Left lung (tissue), 10 donors: Measurements from ENCODE around the gene MAP3K12. TPM values are rescaled to one million over a fixed set of nuclear protein-coding genes. Genes with fewer than 3 reads are reported as not detected.

ENCODE experiments used
- ATAC-seq: fragments of 200-7000 bp; cut with Tn5 transposase; one replicate; pipeline ENCODE4 v1.9.1; 2020; ENCODE audit warnings: moderate library complexity
- DNase-seq, 4 donors: peaks; one replicate each; pipeline ENCODE4 v3.0.0-alpha.2; 2013 to 2020
- H3K27ac ChIP-seq, 2 donors: fragments of 200-600 bp; sonication (generic) in 1 of 2; one replicate each; pipeline versions ENCODE4 v1.5.0 to v1.8.0; 2020 to 2021
- H3K27me3 ChIP-seq, 2 donors: fragments of 200-600 bp; sonication (generic) in 1 of 2; one replicate each; pipeline versions ENCODE4 v1.5.0 to v1.8.0; 2020 to 2021
- H3K36me3 ChIP-seq, 2 donors: fragments of 200-600 bp; sonication (generic) in 1 of 2; one replicate each; pipeline versions ENCODE4 v1.5.0 to v1.8.0; 2020 to 2021
- H3K4me1 ChIP-seq, 2 donors: fragments of 200-600 bp; one replicate each; pipeline ENCODE4 v1.8.0; 2021
- H3K4me3 ChIP-seq, 2 donors: fragments of 200-600 bp; sonication (generic) in 1 of 2; one replicate each; pipeline versions ENCODE4 v1.5.0 to v1.8.0; 2020 to 2021; ENCODE audit warnings: mild to moderate bottlenecking in 1 of 2
- H3K9me3 ChIP-seq, 2 donors: fragments of 200-600 bp; sonication (generic) in 1 of 2; one replicate each; pipeline versions ENCODE4 v1.5.0 to v1.8.0; 2020 to 2021
- intact Hi-C, 2 donors: fragments of 100-400 bp; cut with DNase I; formaldehyde crosslinking; loops; one replicate each; pipeline versions ENCODE4 v1.11.2 to v1.14.2; 2022
- polyA plus RNA-seq, 6 donors: library from polyadenylated mRNA; unstranded; fragments of 120-200 nt; gene quantifications; one replicate each; pipeline ENCODE4 v1.2.1, GENCODE V29; 2013; ENCODE audit not compliant: insufficient read length in 6 of 6
- total RNA-seq, 2 donors: library from RNA; stranded (reverse); fragmentation: NEBNext Ultra II Directional; extraction: Animal tissue kit (Norgen Biotek cat#: 25700); gene quantifications; one replicate each; pipeline ENCODE4 v1.2.1, GENCODE V29; 2021
- TF ChIP-seq, protein P1 (sequence below), 2 donors: fragments of 200-600 bp; sonication (generic) in 1 of 2; IDR thresholded peaks; one replicate each; pipeline versions ENCODE4 v1.5.0 to v1.8.0; 2021; ENCODE audit warnings: antibody characterized with exemption in 2 of 2
- donor health status: DM: no; HTN: yes; CAD: no.
- donor health status: DM: no; HTN: no; CAD: no.

Gene MAP3K12
- total and polyA plus RNA-seq, 8 donors, result 19.9 to 38.0 (median 31.1) TPM

GRCh38 chr12:53479331-53479730 lies 19.9 kb downstream of the MAP3K12 start:
- Histone ChIP-seq H3K27ac (peak overlapping the region in 1 of 2 donors; percentile 33), H3K4me1 (peaks cover 0 to 36% of the 10 kb centered on the region in 2 donors), H3K9me3 (no peaks in the 10 kb centered on the region), H3K36me3 (peaks cover 0 to 100% of the 10 kb centered on the region in 2 donors), H3K4me3 (no peak overlapping the region), H3K27me3 (no peaks in the 10 kb centered on the region)
- intact Hi-C loops, result no loop called here
- ATAC-seq, result no peak
- TF ChIP-seq, protein P1, sequence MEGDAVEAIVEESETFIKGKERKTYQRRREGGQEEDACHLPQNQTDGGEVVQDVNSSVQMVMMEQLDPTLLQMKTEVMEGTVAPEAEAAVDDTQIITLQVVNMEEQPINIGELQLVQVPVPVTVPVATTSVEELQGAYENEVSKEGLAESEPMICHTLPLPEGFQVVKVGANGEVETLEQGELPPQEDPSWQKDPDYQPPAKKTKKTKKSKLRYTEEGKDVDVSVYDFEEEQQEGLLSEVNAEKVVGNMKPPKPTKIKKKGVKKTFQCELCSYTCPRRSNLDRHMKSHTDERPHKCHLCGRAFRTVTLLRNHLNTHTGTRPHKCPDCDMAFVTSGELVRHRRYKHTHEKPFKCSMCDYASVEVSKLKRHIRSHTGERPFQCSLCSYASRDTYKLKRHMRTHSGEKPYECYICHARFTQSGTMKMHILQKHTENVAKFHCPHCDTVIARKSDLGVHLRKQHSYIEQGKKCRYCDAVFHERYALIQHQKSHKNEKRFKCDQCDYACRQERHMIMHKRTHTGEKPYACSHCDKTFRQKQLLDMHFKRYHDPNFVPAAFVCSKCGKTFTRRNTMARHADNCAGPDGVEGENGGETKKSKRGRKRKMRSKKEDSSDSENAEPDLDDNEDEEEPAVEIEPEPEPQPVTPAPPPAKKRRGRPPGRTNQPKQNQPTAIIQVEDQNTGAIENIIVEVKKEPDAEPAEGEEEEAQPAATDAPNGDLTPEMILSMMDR (IDR thresholded peaks at IDR 0.05), result no peak
- no peak for DNase-seq

- no peak for DNase-seq
- no peaks in the 10 kb centered on the region for H3K9me3 ChIP-seq
- H3K4me3 ChIP-seq, result no peak overlapping the region
- TF ChIP-seq, protein P1 (IDR thresholded peaks at IDR 0.05), result no peak
- H3K36me3 ChIP-seq, result peaks cover 0 to 100% of the 10 kb centered on the region in 2 donors
- peak overlapping the region in 1 of 2 donors; percentile 33 for H3K27ac ChIP-seq
- intact Hi-C loops, result no loop called here
- peaks cover 0 to 40% of the 10 kb centered on the region in 2 donors for H3K4me1 ChIP-seq
- H3K27me3 ChIP-seq, result no peaks in the 10 kb centered on the region
- ATAC-seq, result no peak
Observed at GRCh38 chr12:53478865-53479264, 20.4 kb downstream of the MAP3K12 start.

GRCh38 chr12:53476769-53477209 lies 22.5 kb downstream of the MAP3K12 start:
- Histone ChIP-seq H3K9me3 (no peaks in the 10 kb centered on the region), H3K4me3 (no peak overlapping the region), H3K27me3 (no peaks in the 10 kb centered on the region), H3K27ac (no peak overlapping the region), H3K4me1 (peaks cover 13 to 52% of the 10 kb centered on the region in 2 donors), H3K36me3 (peaks cover 0 to 100% of the 10 kb centered on the region in 2 donors)
- TF ChIP-seq, protein P1 (IDR thresholded peaks at IDR 0.05), result peak in 1 of 2 donors; percentile 11
- no peak for DNase-seq
- intact Hi-C loops, result no loop called here
- ATAC-seq, result no peak

DNA sequence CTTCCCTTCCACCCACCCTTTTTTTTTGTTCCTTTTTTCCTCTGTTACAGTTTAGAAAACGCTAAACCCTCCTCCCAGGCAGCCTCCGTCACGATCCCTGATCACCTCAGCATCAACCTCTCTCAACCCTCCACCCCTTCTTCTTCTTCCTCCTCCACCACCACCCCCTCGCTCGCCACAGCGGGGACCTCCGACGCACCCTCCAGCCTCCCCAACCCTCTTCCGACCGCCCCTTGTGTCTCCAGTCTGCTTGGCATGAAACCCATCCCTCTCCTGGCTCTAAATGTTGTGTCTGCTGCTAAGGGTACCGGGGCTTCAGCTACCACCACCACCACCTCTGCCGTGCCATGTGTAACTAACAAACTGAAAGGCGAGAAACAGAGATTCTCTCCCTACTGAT lies 24.4 kb downstream of the MAP3K12 start:
- Histone ChIP-seq H3K9me3 (no peaks in the 10 kb centered on the region), H3K36me3 (peaks cover 0 to 100% of the 10 kb centered on the region in 2 donors), H3K27me3 (no peaks in the 10 kb centered on the region), H3K4me1 (peaks cover 13 to 39% of the 10 kb centered on the region in 2 donors), H3K4me3 (no peak overlapping the region), H3K27ac (peak overlapping the region in 1 of 2 donors; percentile 18)
- DNase-seq, result no peak
- TF ChIP-seq, protein P1 (IDR thresholded peaks at IDR 0.05), result no peak
- no peak for ATAC-seq
- intact Hi-C loops, result no loop called here

GRCh38 chr12:53474077-53474476 lies 25.2 kb downstream of the MAP3K12 start:
- peak overlapping the region in 1 of 2 donors; percentile 18 for H3K27ac ChIP-seq

More at GRCh38 chr12:53474077-53474476, 25.2 kb downstream of the MAP3K12 start:
- Histone ChIP-seq H3K27me3 (no peaks in the 10 kb centered on the region), H3K9me3 (no peaks in the 10 kb centered on the region), H3K4me1 (peaks cover 13 to 39% of the 10 kb centered on the region in 2 donors), H3K4me3 (no peak overlapping the region), H3K36me3 (peaks cover 0 to 100% of the 10 kb centered on the region in 2 donors)
- DNase-seq (no peak), ATAC-seq (no peak)
- TF ChIP-seq, protein P1 (IDR thresholded peaks at IDR 0.05), result no peak
- intact Hi-C loops, result no loop called here
